C4-2B (cell line): ENCODE measurements around the gene GATA5.

Experiments
- H3K27ac ChIP-seq: fragments of 450-650 bp; 2 replicates; pipeline ENCODE4 v1.5.1; 2017
- CTCF ChIP-seq: fragments of 450-650 bp; conservative IDR thresholded peaks from 2 replicates; pipeline ENCODE4 v1.5.1; 2017; ENCODE audit warnings: mild to moderate bottlenecking
- ZFX ChIP-seq: fragments of 450-650 bp; IDR thresholded peaks from 2 replicates; pipeline ENCODE4 v1.6.1; 2017

The GATA5 gene

GRCh38 chr20:62511300-62511914, 35.6 kb upstream of the GATA5 start:
- no peak for TF ChIP-seq ZFX
- no peak for TF ChIP-seq CTCF
- H3K27ac ChIP-seq = no peak overlapping the region

- no peak for TF ChIP-seq CTCF
- TF ChIP-seq ZFX = no peak
- H3K27ac ChIP-seq = no peak overlapping the region
Observed at GRCh38 chr20:62508641-62509051, 32.9 kb upstream of the GATA5 start.

- TF ChIP-seq CTCF = no peak
- TF ChIP-seq ZFX = no peak
- H3K27ac ChIP-seq = no peak overlapping the region
Observed at GRCh38 chr20:62507991-62508640, 32.3 kb upstream of the GATA5 start.

GRCh38 chr20:62507323-62507722, 31.5 kb upstream of the GATA5 start:
- H3K27ac ChIP-seq = no peak overlapping the region
- TF ChIP-seq CTCF (no peak), ZFX (no peak)

- TF ChIP-seq CTCF = no peak
- no peak for TF ChIP-seq ZFX
- no peak overlapping the region for H3K27ac ChIP-seq
Observed at GRCh38 chr20:62506791-62507190, 31.0 kb upstream of the GATA5 start.

GRCh38 chr20:62506087-62506486, 30.3 kb upstream of the GATA5 start:
- H3K27ac ChIP-seq = no peak overlapping the region
- no peak for TF ChIP-seq ZFX
- TF ChIP-seq CTCF = no peak

- no peak overlapping the region for H3K27ac ChIP-seq
- TF ChIP-seq ZFX = no peak
- TF ChIP-seq CTCF = no peak
Observed at GRCh38 chr20:62505337-62506045, 29.7 kb upstream of the GATA5 start.
